Gastrocnemius medialis (tissue), 4 donors: ENCODE measurements around the gene CUL1. TPM values are rescaled to one million over a fixed set of nuclear protein-coding genes. Genes with fewer than 3 reads are reported as not detected.

ENCODE experiments used
- ATAC-seq, 2 donors: fragments of 150-250 bp; one replicate each; pipeline ENCODE4 v1.9.1; 2016
- DNase-seq, 2 donors: peaks; one replicate each; pipeline ENCODE4 v3.0.0-alpha.2; 2019
- H3K27ac ChIP-seq, 4 donors: fragments of 200-600 bp; sonication (generic); 1 replicate in 1 of 4; 2 replicates in 3 of 4; pipeline ENCODE4 v1.5.1; 2016 to 2018; ENCODE audit warnings: mild to moderate bottlenecking in 2 of 4, moderate library complexity in 1 of 4
- H3K27me3 ChIP-seq, 3 donors: fragments of 200-600 bp; sonication (generic) in 2 of 3; 1 replicate in 1 of 3; 2 replicates in 2 of 3; pipeline versions ENCODE4 v1.5.1 to v1.6.0; 2016 to 2019; ENCODE audit warnings: mild to moderate bottlenecking in 1 of 3, moderate library complexity in 1 of 3
- H3K36me3 ChIP-seq, 2 donors: fragments of 200-600 bp; sonication (generic) in 1 of 2; one replicate each; pipeline ENCODE4 v1.5.1; 2017 to 2018
- H3K4me1 ChIP-seq, 2 donors: fragments of 200-600 bp; sonication (generic) in 1 of 2; one replicate each; pipeline ENCODE4 v1.5.1; 2016 to 2017; ENCODE audit warnings: mild to moderate bottlenecking in 2 of 2
- H3K4me3 ChIP-seq, 4 donors: fragments of 200-600 bp; sonication (generic) in 3 of 4; 1 replicate in 1 of 4; 2 replicates in 3 of 4; pipeline ENCODE4 v1.5.1; 2016 to 2019; ENCODE audit warnings: mild to moderate bottlenecking in 2 of 4
- H3K9me3 ChIP-seq, 3 donors: fragments of 200-600 bp; sonication (generic) in 2 of 3; 1 replicate in 1 of 3; 2 replicates in 2 of 3; pipeline ENCODE4 v1.5.1; 2016 to 2019
- CTCF ChIP-seq, 5 experiments: fragments of 450-650 bp in 3 of 5; fragments of 200-600 bp in 2 of 5; sonication (generic) in 2 of 5; IDR thresholded peaks in 4 of 5; conservative IDR thresholded peaks in 1 of 5; 1 replicate in 4 of 5; 2 replicates in 1 of 5; pipeline ENCODE4 v1.5.1; 2016 to 2019; ENCODE audit warnings: antibody characterized with exemption in 5 of 5, mild to moderate bottlenecking in 3 of 5, moderate library complexity in 3 of 5
- POLR2A ChIP-seq, 2 donors: fragments of 450-650 bp; IDR thresholded peaks; one replicate each; pipeline ENCODE4 v1.6.1; 2017; ENCODE audit warnings: antibody characterized with exemption in 2 of 2, mild to moderate bottlenecking in 2 of 2, moderate library complexity in 2 of 2
- in situ Hi-C, 4 donors: fragments of 200-750 bp; cut with MboI; loops; one replicate each; pipeline versions ENCODE4 v1.15.0 to v1.8.0; 2017; ENCODE audit warnings: low sequenced_read_pairs in 4 of 4
- intact Hi-C: fragments of 100-400 bp; cut with DNase I; formaldehyde crosslinking; loops from one replicate; pipeline ENCODE4 v1.15.1; 2023; ENCODE audit warnings: low total_unique reads
- total RNA-seq, 4 donors: library from RNA; depleted of rRNA; stranded (reverse); fragments of >200 nt; gene quantifications; one replicate each; pipeline versions ENCODE4 v1.1.0 to v1.2.3, GENCODE V29; 2016

Gene CUL1
- total RNA-seq, 4 donors from 2014 or later: 78.7 to 101 (median 84.6) TPM

GRCh38 chr7:148727501-148728278 lies 29.0 kb downstream of the CUL1 start:
- DNase-seq (no peak), ATAC-seq (no peak)
- in situ Hi-C loops (no loop called here), intact Hi-C loops (no loop called here)
- TF ChIP-seq CTCF (IDR thresholded peaks at IDR 0.05 in 4 of 5, conservative IDR thresholded peaks at IDR 0.05 in 1 of 5): no peak
- H3K4me1 ChIP-seq: peaks cover 70 to 79% of the 10 kb centered on the region in 2 donors
- peaks cover 0 to 17% of the 10 kb centered on the region in 2 donors for H3K36me3 ChIP-seq
- no peaks in the 10 kb centered on the region for H3K9me3 ChIP-seq
- no peaks in the 10 kb centered on the region for H3K27me3 ChIP-seq
- no peak overlapping the region for H3K4me3 ChIP-seq
- H3K27ac ChIP-seq: no peak overlapping the region

GRCh38 chr7:148729984-148730733 lies 31.5 kb downstream of the CUL1 start:
- TF ChIP-seq CTCF (IDR thresholded peaks at IDR 0.05 in 4 of 5, conservative IDR thresholded peaks at IDR 0.05 in 1 of 5) (no peak), POLR2A (IDR thresholded peaks at IDR 0.05) (no peak)
- Histone ChIP-seq H3K27ac (peak overlapping the region in 2 of 4 donors; percentile 40 to 45), H3K4me1 (peaks cover 72 to 87% of the 10 kb centered on the region in 2 donors), H3K4me3 (no peak overlapping the region), H3K36me3 (peaks cover 0 to 17% of the 10 kb centered on the region in 2 donors), H3K9me3 (no peaks in the 10 kb centered on the region), H3K27me3 (no peaks in the 10 kb centered on the region)
- DNase-seq (no peak), ATAC-seq (no peak)
- in situ Hi-C loops: no loop called here
- intact Hi-C loops: no loop called here

GRCh38 chr7:148732862-148733261 lies 34.2 kb downstream of the CUL1 start:
- Histone ChIP-seq H3K4me1 (peaks cover 58 to 67% of the 10 kb centered on the region in 2 donors), H3K36me3 (peaks cover 0 to 17% of the 10 kb centered on the region in 2 donors), H3K9me3 (no peaks in the 10 kb centered on the region), H3K27me3 (no peaks in the 10 kb centered on the region), H3K4me3 (no peak overlapping the region), H3K27ac (peak overlapping the region; percentile 63 to 75 (median 72))
- in situ Hi-C loops (no loop called here), intact Hi-C loops (no loop called here)
- peak in 1 of 2 donors; percentile 48 for ATAC-seq
- no peak for DNase-seq
- TF ChIP-seq POLR2A (IDR thresholded peaks at IDR 0.05) (no peak), CTCF (IDR thresholded peaks at IDR 0.05 in 4 of 5, conservative IDR thresholded peaks at IDR 0.05 in 1 of 5) (no peak)

- H3K36me3 ChIP-seq: peaks cover 0 to 17% of the 10 kb centered on the region in 2 donors
- no peaks in the 10 kb centered on the region for H3K9me3 ChIP-seq
- H3K27ac ChIP-seq: peak overlapping the region; percentile 63 to 75 (median 72)
- intact Hi-C loops: no loop called here
- no peaks in the 10 kb centered on the region for H3K27me3 ChIP-seq
- ATAC-seq (peak; percentile 88 to 92), DNase-seq (peak; percentile 39 to 52)
- TF ChIP-seq POLR2A (IDR thresholded peaks at IDR 0.05): no peak
- TF ChIP-seq CTCF (IDR thresholded peaks at IDR 0.05 in 4 of 5, conservative IDR thresholded peaks at IDR 0.05 in 1 of 5): no peak
- peak overlapping the region in 1 of 4 donors; percentile 10 for H3K4me3 ChIP-seq
- peaks cover 63 to 68% of the 10 kb centered on the region in 2 donors for H3K4me1 ChIP-seq
- in situ Hi-C loops: no loop called here
Measured at GRCh38 chr7:148733496-148733895, 34.8 kb downstream of the CUL1 start.
